ENCODE data around the gene CCDC90B. TPM values are rescaled to one million over a fixed set of nuclear protein-coding genes. Genes with fewer than 3 reads are reported as not detected.

Gene CCDC90B
- total RNA-seq, 3 donors from 2014 or later, result 35.2 to 47.7 (median 35.4) TPM

DNA sequence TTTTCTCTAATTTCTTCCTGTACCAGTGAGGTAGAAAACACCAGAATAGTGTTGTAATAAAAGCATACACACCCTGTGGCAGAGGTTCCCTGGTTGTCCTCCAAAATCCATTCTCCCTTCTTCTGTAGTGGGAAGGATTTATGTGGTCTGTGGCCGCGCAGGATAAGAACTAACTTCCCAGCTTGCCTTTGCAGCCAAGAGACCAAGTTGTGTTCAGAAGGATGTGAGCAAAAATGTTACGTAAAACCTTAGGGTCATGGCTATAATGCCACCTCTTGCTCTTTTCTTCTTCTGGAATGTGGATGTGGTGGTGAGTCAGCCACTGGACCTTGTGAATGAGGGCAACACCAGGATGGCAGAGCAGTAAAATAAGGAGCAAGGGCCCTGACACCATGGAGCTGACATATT is 28.4 kb downstream of the CCDC90B start:
- H3K27me3 ChIP-seq, result no peaks in the 10 kb centered on the region
- TF ChIP-seq POLR2AphosphoS5 (IDR thresholded peaks at IDR 0.05), result no peak
- TF ChIP-seq, protein P1, sequence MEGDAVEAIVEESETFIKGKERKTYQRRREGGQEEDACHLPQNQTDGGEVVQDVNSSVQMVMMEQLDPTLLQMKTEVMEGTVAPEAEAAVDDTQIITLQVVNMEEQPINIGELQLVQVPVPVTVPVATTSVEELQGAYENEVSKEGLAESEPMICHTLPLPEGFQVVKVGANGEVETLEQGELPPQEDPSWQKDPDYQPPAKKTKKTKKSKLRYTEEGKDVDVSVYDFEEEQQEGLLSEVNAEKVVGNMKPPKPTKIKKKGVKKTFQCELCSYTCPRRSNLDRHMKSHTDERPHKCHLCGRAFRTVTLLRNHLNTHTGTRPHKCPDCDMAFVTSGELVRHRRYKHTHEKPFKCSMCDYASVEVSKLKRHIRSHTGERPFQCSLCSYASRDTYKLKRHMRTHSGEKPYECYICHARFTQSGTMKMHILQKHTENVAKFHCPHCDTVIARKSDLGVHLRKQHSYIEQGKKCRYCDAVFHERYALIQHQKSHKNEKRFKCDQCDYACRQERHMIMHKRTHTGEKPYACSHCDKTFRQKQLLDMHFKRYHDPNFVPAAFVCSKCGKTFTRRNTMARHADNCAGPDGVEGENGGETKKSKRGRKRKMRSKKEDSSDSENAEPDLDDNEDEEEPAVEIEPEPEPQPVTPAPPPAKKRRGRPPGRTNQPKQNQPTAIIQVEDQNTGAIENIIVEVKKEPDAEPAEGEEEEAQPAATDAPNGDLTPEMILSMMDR (IDR thresholded peaks at IDR 0.05), result no peak
- TF ChIP-seq POLR2A (IDR thresholded peaks at IDR 0.05), result no peak
- H3K27ac ChIP-seq, result no peak overlapping the region
- intact Hi-C loops (cut with DNase I; ENCODE audit: low total_unique reads), result no loop called here
- no peak overlapping the region for H3K4me3 ChIP-seq
- no peaks in the 10 kb centered on the region for H3K36me3 ChIP-seq
- H3K4me1 ChIP-seq, result no peaks in the 10 kb centered on the region
- DNase-seq (ENCODE audit: low spot score in 2 of 2), result no peak
- H3K9me3 ChIP-seq, result no peaks in the 10 kb centered on the region

DNA sequence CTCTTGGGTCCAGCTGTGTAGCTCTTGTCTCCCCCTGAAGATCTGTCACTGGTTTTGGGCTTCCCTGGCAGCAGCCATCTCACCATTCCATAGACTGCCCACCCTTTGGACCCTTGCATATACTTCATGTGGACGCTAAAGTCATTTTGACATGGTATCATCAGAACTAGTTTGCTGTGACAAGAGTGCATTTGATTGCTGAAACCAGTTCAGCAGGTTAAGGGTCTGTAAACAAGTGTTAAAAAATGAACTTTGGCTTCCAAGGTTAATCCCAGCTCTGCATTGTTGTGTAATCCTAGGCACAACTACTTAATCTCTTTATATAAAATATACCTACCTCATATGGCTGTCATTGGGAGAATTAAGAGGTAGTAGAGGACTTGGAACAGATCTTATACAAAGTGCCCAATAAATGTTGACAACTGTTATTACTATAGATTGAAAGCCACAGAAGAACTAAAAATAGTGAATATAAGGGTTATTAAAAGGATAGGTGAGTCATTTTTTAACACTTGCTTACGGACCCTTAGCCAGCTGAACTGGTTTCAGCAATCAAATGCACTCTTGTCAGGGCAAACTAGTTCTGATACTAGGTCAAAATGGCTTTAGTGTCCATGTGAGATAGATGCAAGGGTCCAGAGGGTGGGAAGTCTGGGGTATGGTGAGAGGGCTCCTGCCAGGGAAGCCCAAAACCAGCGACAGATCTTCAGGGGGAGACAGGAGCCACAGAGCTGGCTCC is 29.4 kb downstream of the CCDC90B start:
- Histone ChIP-seq H3K27ac (no peak overlapping the region), H3K4me3 (no peak overlapping the region), H3K27me3 (no peaks in the 10 kb centered on the region), H3K4me1 (no peaks in the 10 kb centered on the region), H3K9me3 (no peaks in the 10 kb centered on the region), H3K36me3 (no peaks in the 10 kb centered on the region)
- TF ChIP-seq POLR2AphosphoS5 (IDR thresholded peaks at IDR 0.05) (no peak), POLR2A (IDR thresholded peaks at IDR 0.05) (no peak)
- TF ChIP-seq, protein P1 (IDR thresholded peaks at IDR 0.05), result no peak
- DNase-seq (ENCODE audit: low spot score in 2 of 2), result no peak
- intact Hi-C loops (cut with DNase I; ENCODE audit: low total_unique reads), result no loop called here

DNA sequence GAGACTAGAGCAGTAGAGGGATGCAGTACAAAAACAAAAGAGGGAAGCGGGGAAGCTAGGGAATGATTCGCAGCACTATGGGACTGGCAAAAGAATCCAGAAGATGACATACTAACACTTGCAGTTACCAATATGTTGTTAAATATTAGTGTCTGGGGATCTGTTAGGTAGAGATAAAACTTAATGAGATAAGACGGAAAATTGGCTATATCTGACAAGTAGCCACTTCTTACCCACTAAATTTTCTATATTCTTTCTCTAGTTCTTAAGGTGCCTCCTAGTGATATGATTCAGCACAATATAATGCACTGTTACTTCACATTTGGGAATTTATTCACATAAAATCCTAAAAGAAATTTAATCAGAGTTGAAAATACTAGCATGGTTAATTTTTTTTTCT is 30.8 kb downstream of the CCDC90B start:
- no peaks in the 10 kb centered on the region for H3K9me3 ChIP-seq
- no peak for DNase-seq (ENCODE audit: low spot score in 2 of 2)
- H3K27ac ChIP-seq, result no peak overlapping the region
- H3K27me3 ChIP-seq, result no peaks in the 10 kb centered on the region
- no peaks in the 10 kb centered on the region for H3K36me3 ChIP-seq
- no peaks in the 10 kb centered on the region for H3K4me1 ChIP-seq
- TF ChIP-seq, protein P1 (IDR thresholded peaks at IDR 0.05), result no peak
- TF ChIP-seq POLR2A (IDR thresholded peaks at IDR 0.05) (no peak), POLR2AphosphoS5 (IDR thresholded peaks at IDR 0.05) (no peak)
- intact Hi-C loops (cut with DNase I; ENCODE audit: low total_unique reads), result no loop called here
- no peak overlapping the region for H3K4me3 ChIP-seq

DNA sequence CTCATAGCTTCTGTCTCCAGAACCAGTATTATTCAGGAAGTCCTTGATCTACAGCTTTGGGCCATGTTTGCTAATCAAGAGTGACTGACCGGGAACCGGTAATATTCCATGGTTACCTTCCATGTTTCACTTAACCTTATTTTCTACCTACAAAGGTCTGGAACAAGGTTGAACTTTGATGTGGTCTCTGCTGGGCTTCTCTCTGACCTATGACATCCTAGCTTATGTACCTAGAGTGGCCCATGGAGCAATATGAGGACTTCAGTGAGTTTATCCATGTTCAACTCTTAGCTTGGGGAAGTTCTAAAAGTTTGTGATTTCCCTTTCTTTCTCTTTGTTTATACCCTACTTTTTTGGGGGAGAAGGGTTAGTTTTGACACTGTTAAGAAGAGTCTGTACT is 33.2 kb downstream of the CCDC90B start:
- Histone ChIP-seq H3K9me3 (no peaks in the 10 kb centered on the region), H3K4me3 (no peak overlapping the region), H3K36me3 (no peaks in the 10 kb centered on the region), H3K4me1 (no peaks in the 10 kb centered on the region), H3K27me3 (no peaks in the 10 kb centered on the region), H3K27ac (no peak overlapping the region)
- intact Hi-C loops (cut with DNase I; ENCODE audit: low total_unique reads), result no loop called here
- DNase-seq (ENCODE audit: low spot score in 2 of 2), result no peak
- TF ChIP-seq POLR2A (IDR thresholded peaks at IDR 0.05), result no peak
- TF ChIP-seq POLR2AphosphoS5 (IDR thresholded peaks at IDR 0.05), result no peak
- TF ChIP-seq, protein P1 (IDR thresholded peaks at IDR 0.05), result no peak

DNA sequence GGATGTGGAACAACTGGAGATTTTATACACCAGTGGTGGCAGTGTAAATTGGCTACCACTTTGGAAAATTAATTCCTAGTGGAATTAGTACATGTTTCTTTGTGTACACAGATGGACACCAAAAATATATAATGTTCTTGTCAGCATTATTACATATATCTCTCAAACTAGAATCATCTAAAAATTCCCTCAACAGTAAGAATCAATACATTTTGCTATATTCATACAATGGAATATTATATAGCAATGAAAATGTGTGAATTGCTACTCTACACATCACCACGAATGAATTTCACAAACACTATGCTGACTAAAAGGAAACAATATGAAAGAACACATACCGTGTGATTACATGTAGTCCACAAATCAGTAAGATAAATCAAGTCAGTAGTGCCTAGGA is 33.9 kb downstream of the CCDC90B start:
- Histone ChIP-seq H3K36me3 (no peaks in the 10 kb centered on the region), H3K27me3 (no peaks in the 10 kb centered on the region), H3K9me3 (no peaks in the 10 kb centered on the region), H3K27ac (no peak overlapping the region), H3K4me1 (no peaks in the 10 kb centered on the region), H3K4me3 (no peak overlapping the region)
- intact Hi-C loops (cut with DNase I; ENCODE audit: low total_unique reads), result no loop called here
- no peak for DNase-seq (ENCODE audit: low spot score in 2 of 2)
- TF ChIP-seq POLR2A (IDR thresholded peaks at IDR 0.05) (no peak), POLR2AphosphoS5 (IDR thresholded peaks at IDR 0.05) (no peak)
- TF ChIP-seq, protein P1 (IDR thresholded peaks at IDR 0.05), result no peak
